PC-3 (cell line): Measurements from ENCODE around the gene HGS. TPM values are rescaled to one million over a fixed set of nuclear protein-coding genes. Genes with fewer than 3 reads are reported as not detected.

ENCODE experiments used
- ATAC-seq: fragments of 200-7000 bp; cut with Tn5 transposase; 2 replicates; pipeline ENCODE4 v1.9.1; 2020; ENCODE audit warnings: mild to moderate bottlenecking, moderate library complexity
- BruUV-seq: library from RNA; stranded (reverse); fragments of 400-500 nt; replicated peaks from 2 replicates; lab custom pipeline; 2021; lab: Mats Ljungman, UMichigan
- CTCF ChIA-PET: fragments of 300-600 bp; sonication (Branson Sonifier 250); formaldehyde crosslinking; loops from one replicate; lab custom pipeline; 2022; ENCODE audit warnings: antibody characterized with exemption; lab: Charles Lee
- POLR2A ChIA-PET: fragments of 300-600 bp; sonication (Branson Sonifier 250); formaldehyde crosslinking; loops from one replicate; lab custom pipeline; 2022; ENCODE audit warnings: antibody characterized with exemption; ENCODE audit not compliant: unreplicated experiment; lab: Charles Lee
- DNase-seq: peaks from one replicate; pipeline ENCODE4 v3.0.0-alpha.2; 2015
- H2AFZ ChIP-seq: fragments of 300-600 bp; sonication (generic); 2 replicates; pipeline ENCODE4 v1.6.0; 2016; ENCODE audit warnings: antibody characterized with exemption, low read length
- H3F3A ChIP-seq: fragments of 300-600 bp; sonication (generic); one replicate; pipeline ENCODE4 v1.6.0; 2017; ENCODE audit warnings: antibody characterized with exemption, low read length, control low read depth, mild to moderate bottlenecking; ENCODE audit not compliant: unreplicated experiment
- H3K27ac ChIP-seq: fragments of 300-600 bp; sonication (generic); 2 replicates; pipeline ENCODE4 v1.5.1; 2016; ENCODE audit warnings: mild to moderate bottlenecking, low read length
- H3K27me3 ChIP-seq: fragments of 300-600 bp; sonication (generic); 2 replicates; pipeline ENCODE4 v1.6.1; 2016; ENCODE audit warnings: low read length, mixed read lengths
- H3K36me3 ChIP-seq: fragments of 300-600 bp; sonication (generic); 2 replicates; pipeline ENCODE4 v1.6.1; 2016; ENCODE audit warnings: low read depth, mixed run types, low read length, mixed read lengths
- H3K4me1 ChIP-seq: fragments of 300-600 bp; sonication (generic); 2 replicates; pipeline ENCODE4 v1.5.1; 2016; ENCODE audit warnings: low read length; ENCODE audit not compliant: insufficient read depth
- H3K4me2 ChIP-seq: fragments of 300-600 bp; sonication (generic); 2 replicates; pipeline ENCODE4 v1.6.0; 2016; ENCODE audit warnings: low read length
- H3K4me3 ChIP-seq: fragments of 300-600 bp; sonication (generic); 2 replicates; pipeline ENCODE4 v1.5.1; 2016; ENCODE audit warnings: mild to moderate bottlenecking, low read length, mixed read lengths
- H3K79me2 ChIP-seq: fragments of 300-600 bp; sonication (generic); 2 replicates; pipeline ENCODE4 v1.6.1; 2017; ENCODE audit warnings: low read length, mixed read lengths
- H3K9ac ChIP-seq: fragments of 300-600 bp; sonication (generic); 2 replicates; pipeline ENCODE4 v1.6.0; 2016; ENCODE audit warnings: mild to moderate bottlenecking, low read length
- H3K9me2 ChIP-seq: fragments of 300-600 bp; sonication (generic); replicated peaks from 2 replicates; pipeline ENCODE4 v1.6.1; 2016; ENCODE audit warnings: mixed run types, low read length, mixed read lengths
- H3K9me3 ChIP-seq: fragments of 300-600 bp; sonication (generic); 2 replicates; pipeline ENCODE4 v1.6.1; 2016; ENCODE audit warnings: low read length, mixed read lengths
- H4K20me1 ChIP-seq: fragments of 300-600 bp; sonication (generic); 2 replicates; pipeline ENCODE4 v1.6.1; 2016; ENCODE audit warnings: low read length, mixed read lengths
- CTCF ChIP-seq: fragments of 300-600 bp; sonication (generic); conservative IDR thresholded peaks from 2 replicates; pipeline ENCODE4 v1.5.1; 2017; ENCODE audit warnings: antibody characterized with exemption, low read depth, mild to moderate bottlenecking, low read length
- EZH2 ChIP-seq: fragments of 300-600 bp; sonication (generic); IDR thresholded peaks from one replicate; pipeline ENCODE4 v1.6.1; 2017; ENCODE audit warnings: antibody characterized with exemption, mild to moderate bottlenecking, low read length; ENCODE audit not compliant: unreplicated experiment
- EZH2phosphoT487 ChIP-seq: fragments of 300-600 bp; sonication (generic); IDR thresholded peaks from 2 replicates; pipeline ENCODE4 v1.6.1; 2018; ENCODE audit warnings: mild to moderate bottlenecking, antibody characterized with exemption, low read length, borderline replicate concordance
- intact Hi-C: fragments of 100-400 bp; cut with micrococcal nuclease; formaldehyde crosslinking; loops from 2 replicates; pipeline ENCODE4 v1.9.0; 2023
- total RNA-seq: library from RNA; depleted of rRNA; stranded (reverse); fragments of >200 nt; gene quantifications from 2 replicates; pipeline ENCODE4 v1.2.3, GENCODE V29; 2014

Gene HGS
- total RNA-seq, 1 experiment from 2014 or later = 177 TPM

GRCh38 chr17:81695801-81696200 is 12.0 kb downstream of the HGS start:
- no peaks in the 10 kb centered on the region for H3K27me3 ChIP-seq
- no peak for DNase-seq
- intact Hi-C loops = no loop called here
- no peak overlapping the region for H2AFZ ChIP-seq
- BruUV-seq = no TSS peak
- TF ChIP-seq EZH2phosphoT487 = no peak
- no peak for TF ChIP-seq CTCF
- no peak for TF ChIP-seq EZH2
- H3K36me3 ChIP-seq = peaks cover 74% of the 10 kb centered on the region
- H3K79me2 ChIP-seq = peaks cover 47% of the 10 kb centered on the region
- CTCF ChIA-PET = no interaction called here
- peaks cover 3% of the 10 kb centered on the region for H3F3A ChIP-seq
- H3K9me3 ChIP-seq = no peaks in the 10 kb centered on the region
- no peak overlapping the region for H3K4me3 ChIP-seq
- H3K4me1 ChIP-seq = peaks cover 3% of the 10 kb centered on the region
- H4K20me1 ChIP-seq = peaks cover 2% of the 10 kb centered on the region; the same call in 1 of the 2 replicates
- H3K27ac ChIP-seq = no peak overlapping the region
- POLR2A ChIA-PET = no interaction called here
- no peak overlapping the region for H3K9ac ChIP-seq
- ATAC-seq = no peak
- H3K4me2 ChIP-seq = no peak overlapping the region
- H3K9me2 ChIP-seq = no peaks in the 10 kb centered on the region

- ChIA-PET POLR2A (no interaction called here), CTCF (no interaction called here)
- BruUV-seq = TSS peak; percentile 27
Observed at GRCh38 chr17:81696218-81696941, 12.6 kb downstream of the HGS start.

More at GRCh38 chr17:81696218-81696941, 12.6 kb downstream of the HGS start:
- no peak overlapping the region for H2AFZ ChIP-seq
- H3K9me2 ChIP-seq = no peaks in the 10 kb centered on the region
- H3K4me2 ChIP-seq = no peak overlapping the region
- H3K9ac ChIP-seq = no peak overlapping the region
- H3K36me3 ChIP-seq = peaks cover 72% of the 10 kb centered on the region
- DNase-seq (no peak), ATAC-seq (no peak)
- H3K27me3 ChIP-seq = no peaks in the 10 kb centered on the region
- H3K4me3 ChIP-seq = no peak overlapping the region
- peaks cover 50% of the 10 kb centered on the region for H3K79me2 ChIP-seq
- H3F3A ChIP-seq = peaks cover 3% of the 10 kb centered on the region
- H3K4me1 ChIP-seq = peaks cover 8% of the 10 kb centered on the region
- intact Hi-C loops = no loop called here
- H4K20me1 ChIP-seq = peaks cover 5% of the 10 kb centered on the region; the same call in 1 of the 2 replicates
- TF ChIP-seq EZH2phosphoT487 = no peak
- no peak for TF ChIP-seq CTCF
- no peak for TF ChIP-seq EZH2
- H3K27ac ChIP-seq = no peak overlapping the region
- no peaks in the 10 kb centered on the region for H3K9me3 ChIP-seq
